ENCODE measurements around the gene SCMH1. TPM values are rescaled to one million over a fixed set of nuclear protein-coding genes. Genes with fewer than 3 reads are reported as not detected.

SCMH1 gene
- total RNA-seq, 1 donor from 2014 or later = 51.3 TPM

- H3K27me3 Mint-ChIP-seq (ENCODE audit: unreplicated experiment) = peaks cover 3% of the 10 kb centered on the region
These were observed 36.0 kb upstream of the SCMH1 start for GRCh38 chr1:41278076-41278475.

GRCh38 chr1:41277371-41277975 is 35.4 kb upstream of the SCMH1 start:
- Mint-ChIP-seq H3K9me3 (ENCODE audit: unreplicated experiment) (no peaks in the 10 kb centered on the region), H3K27me3 (ENCODE audit: unreplicated experiment) (peaks cover 3% of the 10 kb centered on the region)

More at GRCh38 chr1:41278076-41278475, 36.0 kb upstream of the SCMH1 start:
- no peaks in the 10 kb centered on the region for H3K4me1 Mint-ChIP-seq (ENCODE audit: unreplicated experiment)
- no peaks in the 10 kb centered on the region for H3K9me3 Mint-ChIP-seq (ENCODE audit: unreplicated experiment)
- no peak for DNase-seq (ENCODE audit: low spot score)
- H3K36me3 Mint-ChIP-seq (ENCODE audit: low read depth, unreplicated experiment) = no peaks in the 10 kb centered on the region
- no peak overlapping the region for H3K27ac Mint-ChIP-seq (ENCODE audit: unreplicated experiment)
- no peak for TF ChIP-seq CTCF (IDR thresholded peaks at IDR 0.05; ENCODE audit: unreplicated experiment)
- no peak overlapping the region for H3K4me3 Mint-ChIP-seq (ENCODE audit: unreplicated experiment)

GRCh38 chr1:41275831-41276230 is 33.7 kb upstream of the SCMH1 start:
- Mint-ChIP-seq H3K4me1 (ENCODE audit: unreplicated experiment) (no peaks in the 10 kb centered on the region), H3K4me3 (ENCODE audit: unreplicated experiment) (no peak overlapping the region), H3K27me3 (ENCODE audit: unreplicated experiment) (peaks cover 5% of the 10 kb centered on the region), H3K36me3 (ENCODE audit: low read depth, unreplicated experiment) (no peaks in the 10 kb centered on the region), H3K9me3 (ENCODE audit: unreplicated experiment) (no peaks in the 10 kb centered on the region), H3K27ac (ENCODE audit: unreplicated experiment) (no peak overlapping the region)
- TF ChIP-seq CTCF (IDR thresholded peaks at IDR 0.05; ENCODE audit: unreplicated experiment) = no peak
- DNase-seq (ENCODE audit: low spot score) = no peak

More at GRCh38 chr1:41277371-41277975, 35.4 kb upstream of the SCMH1 start:
- no peaks in the 10 kb centered on the region for H3K36me3 Mint-ChIP-seq (ENCODE audit: low read depth, unreplicated experiment)
- no peak for TF ChIP-seq CTCF (IDR thresholded peaks at IDR 0.05; ENCODE audit: unreplicated experiment)
- H3K27ac Mint-ChIP-seq (ENCODE audit: unreplicated experiment) = no peak overlapping the region
- no peak for DNase-seq (ENCODE audit: low spot score)
- H3K4me1 Mint-ChIP-seq (ENCODE audit: unreplicated experiment) = no peaks in the 10 kb centered on the region
- H3K4me3 Mint-ChIP-seq (ENCODE audit: unreplicated experiment) = no peak overlapping the region

- Mint-ChIP-seq H3K36me3 (ENCODE audit: low read depth, unreplicated experiment) (no peaks in the 10 kb centered on the region), H3K27me3 (ENCODE audit: unreplicated experiment) (peaks cover 5% of the 10 kb centered on the region), H3K4me1 (ENCODE audit: unreplicated experiment) (no peaks in the 10 kb centered on the region), H3K9me3 (ENCODE audit: unreplicated experiment) (no peaks in the 10 kb centered on the region), H3K4me3 (ENCODE audit: unreplicated experiment) (no peak overlapping the region), H3K27ac (ENCODE audit: unreplicated experiment) (no peak overlapping the region)
- no peak for TF ChIP-seq CTCF (IDR thresholded peaks at IDR 0.05; ENCODE audit: unreplicated experiment)
- DNase-seq (ENCODE audit: low spot score) = no peak
These were observed 32.8 kb upstream of the SCMH1 start for GRCh38 chr1:41274752-41275545.

GRCh38 chr1:41272601-41273000 is 30.5 kb upstream of the SCMH1 start:
- Mint-ChIP-seq H3K4me3 (ENCODE audit: unreplicated experiment) (no peak overlapping the region), H3K36me3 (ENCODE audit: low read depth, unreplicated experiment) (no peaks in the 10 kb centered on the region), H3K27ac (ENCODE audit: unreplicated experiment) (no peak overlapping the region), H3K9me3 (ENCODE audit: unreplicated experiment) (no peaks in the 10 kb centered on the region), H3K4me1 (ENCODE audit: unreplicated experiment) (no peaks in the 10 kb centered on the region), H3K27me3 (ENCODE audit: unreplicated experiment) (peaks cover 8% of the 10 kb centered on the region)
- no peak for DNase-seq (ENCODE audit: low spot score)
- no peak for TF ChIP-seq CTCF (IDR thresholded peaks at IDR 0.05; ENCODE audit: unreplicated experiment)

All from endothelial cell (in vitro differentiated cells).